ENCODE results near the gene KRT4.

DNA sequence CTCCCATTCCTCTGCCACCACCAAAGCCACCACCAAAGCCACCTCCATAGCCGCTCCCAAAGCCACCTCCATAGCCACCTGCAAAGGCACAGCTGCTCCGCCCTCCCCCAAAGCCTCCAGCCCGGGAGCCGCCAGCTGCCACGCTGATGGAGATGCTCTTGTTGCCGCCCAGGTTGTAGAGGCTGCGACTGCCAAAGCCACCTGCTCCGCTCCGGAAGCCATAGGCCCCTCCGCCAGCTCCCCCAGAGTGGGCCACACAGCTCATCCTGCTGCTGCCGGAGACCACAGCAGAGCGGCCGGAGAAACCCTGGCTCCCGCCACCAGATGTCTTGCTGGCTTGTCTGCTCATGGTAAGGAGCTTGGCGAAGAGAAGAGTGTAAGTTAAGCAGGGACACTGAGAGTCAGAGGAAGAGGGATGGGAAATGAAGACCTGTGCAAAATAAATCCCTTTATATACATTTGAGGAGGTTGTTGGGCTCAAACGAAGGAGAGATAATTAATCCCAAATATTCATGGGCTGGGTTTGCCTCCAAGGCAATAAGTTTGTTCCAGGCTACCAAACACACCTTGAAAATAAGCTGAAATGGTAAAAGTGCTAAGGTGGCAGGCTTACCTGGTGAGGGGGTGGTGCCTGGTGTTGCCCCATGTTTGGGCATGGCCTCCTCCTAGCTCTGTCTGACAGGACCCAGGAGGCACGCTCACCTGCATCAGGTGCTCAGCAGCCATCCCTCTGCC is 18.1 kb downstream of the KRT4 start, which contains the start of gene KRT3:
- TF ChIP-seq EZH2 (IDR thresholded peaks at IDR 0.05; ENCODE audit: low read length, unreplicated experiment), result no peak
- TF ChIP-seq, protein P1, sequence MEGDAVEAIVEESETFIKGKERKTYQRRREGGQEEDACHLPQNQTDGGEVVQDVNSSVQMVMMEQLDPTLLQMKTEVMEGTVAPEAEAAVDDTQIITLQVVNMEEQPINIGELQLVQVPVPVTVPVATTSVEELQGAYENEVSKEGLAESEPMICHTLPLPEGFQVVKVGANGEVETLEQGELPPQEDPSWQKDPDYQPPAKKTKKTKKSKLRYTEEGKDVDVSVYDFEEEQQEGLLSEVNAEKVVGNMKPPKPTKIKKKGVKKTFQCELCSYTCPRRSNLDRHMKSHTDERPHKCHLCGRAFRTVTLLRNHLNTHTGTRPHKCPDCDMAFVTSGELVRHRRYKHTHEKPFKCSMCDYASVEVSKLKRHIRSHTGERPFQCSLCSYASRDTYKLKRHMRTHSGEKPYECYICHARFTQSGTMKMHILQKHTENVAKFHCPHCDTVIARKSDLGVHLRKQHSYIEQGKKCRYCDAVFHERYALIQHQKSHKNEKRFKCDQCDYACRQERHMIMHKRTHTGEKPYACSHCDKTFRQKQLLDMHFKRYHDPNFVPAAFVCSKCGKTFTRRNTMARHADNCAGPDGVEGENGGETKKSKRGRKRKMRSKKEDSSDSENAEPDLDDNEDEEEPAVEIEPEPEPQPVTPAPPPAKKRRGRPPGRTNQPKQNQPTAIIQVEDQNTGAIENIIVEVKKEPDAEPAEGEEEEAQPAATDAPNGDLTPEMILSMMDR (conservative IDR thresholded peaks at IDR 0.05; ENCODE audit: low read depth, low read length), result no peak
- TF ChIP-seq EZH2phosphoT487 (IDR thresholded peaks at IDR 0.05; ENCODE audit: borderline replicate concordance, low read length), result no peak
